Measurements from ENCODE around the gene TBL3. TPM values are rescaled to one million over a fixed set of nuclear protein-coding genes. Genes with fewer than 3 reads are reported as not detected.

Gene TBL3
- total RNA-seq, 3 donors from 2014 or later: 146 to 159 (median 156) TPM

DNA sequence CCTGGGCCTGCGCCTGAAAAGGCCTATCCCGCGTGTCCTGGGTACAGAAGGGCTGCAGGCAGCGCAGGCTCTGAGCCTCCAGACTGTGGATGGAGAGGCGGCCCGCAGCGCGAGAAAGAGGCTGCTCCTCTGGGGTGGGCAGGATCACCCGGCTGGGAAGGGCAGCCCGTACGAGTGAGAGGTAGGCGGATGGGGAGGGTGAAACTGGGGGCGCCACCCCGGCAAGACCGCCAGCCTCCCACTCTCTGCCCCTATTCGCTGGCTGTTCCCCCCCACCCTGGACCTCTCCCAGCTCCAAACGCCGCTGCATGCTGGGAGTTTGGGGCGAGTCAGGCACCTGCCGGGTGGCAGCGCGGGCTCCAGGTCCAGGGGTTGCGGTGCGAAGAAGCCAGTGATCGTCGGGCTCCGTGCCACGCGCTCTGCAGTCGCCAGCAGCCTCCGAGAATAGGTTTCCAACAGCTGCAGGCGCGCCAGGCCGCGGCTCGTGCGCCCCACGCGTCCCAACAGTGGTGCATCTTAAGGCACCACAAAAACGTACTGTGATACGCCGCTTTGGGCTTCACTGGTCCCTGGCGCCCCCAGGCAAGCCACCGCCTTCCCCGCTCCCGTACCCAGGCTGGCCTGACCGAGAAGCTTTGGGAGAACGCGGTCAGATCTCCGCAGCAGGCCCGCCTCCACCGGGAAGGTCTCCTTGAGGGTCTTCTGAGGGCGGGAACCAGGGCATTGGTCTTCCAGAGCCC is 8.3 kb downstream of the TBL3 start:
- Mint-ChIP-seq H3K27me3 (ENCODE audit: low read depth) (peaks cover 16% of the 10 kb centered on the region), H3K4me1 (ENCODE audit: low read depth) (peaks cover 15% of the 10 kb centered on the region), H3K4me3 (no peak overlapping the region), H3K9me3 (no peaks in the 10 kb centered on the region), H3K36me3 (ENCODE audit: insufficient read depth) (peaks cover 16% of the 10 kb centered on the region)
- DNase-seq (no peak), ATAC-seq (no peak)

DNA sequence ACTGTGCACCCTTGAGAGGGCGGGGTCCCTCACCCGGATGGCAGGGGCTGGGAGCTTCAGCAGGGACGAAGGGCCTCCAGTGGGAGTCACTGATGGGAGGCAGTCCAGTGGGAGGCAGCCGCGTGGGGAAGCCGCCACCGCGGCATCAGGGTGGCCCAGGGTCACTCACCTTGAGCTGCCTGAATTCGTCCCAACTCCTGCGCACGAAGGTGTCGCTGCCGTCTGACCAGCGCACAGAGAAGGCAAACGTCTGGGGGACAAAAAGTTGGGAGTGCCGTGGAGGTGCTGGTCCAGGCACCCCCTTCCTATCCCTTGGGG is 8.9 kb downstream of the TBL3 start:
- ATAC-seq (no peak), DNase-seq (no peak)
- H3K4me3 Mint-ChIP-seq: no peak overlapping the region
- peaks cover 13% of the 10 kb centered on the region for H3K36me3 Mint-ChIP-seq (ENCODE audit: insufficient read depth)
- no peaks in the 10 kb centered on the region for H3K9me3 Mint-ChIP-seq
- peaks cover 18% of the 10 kb centered on the region for H3K4me1 Mint-ChIP-seq (ENCODE audit: low read depth)
- H3K27me3 Mint-ChIP-seq (ENCODE audit: low read depth): peaks cover 16% of the 10 kb centered on the region

DNA sequence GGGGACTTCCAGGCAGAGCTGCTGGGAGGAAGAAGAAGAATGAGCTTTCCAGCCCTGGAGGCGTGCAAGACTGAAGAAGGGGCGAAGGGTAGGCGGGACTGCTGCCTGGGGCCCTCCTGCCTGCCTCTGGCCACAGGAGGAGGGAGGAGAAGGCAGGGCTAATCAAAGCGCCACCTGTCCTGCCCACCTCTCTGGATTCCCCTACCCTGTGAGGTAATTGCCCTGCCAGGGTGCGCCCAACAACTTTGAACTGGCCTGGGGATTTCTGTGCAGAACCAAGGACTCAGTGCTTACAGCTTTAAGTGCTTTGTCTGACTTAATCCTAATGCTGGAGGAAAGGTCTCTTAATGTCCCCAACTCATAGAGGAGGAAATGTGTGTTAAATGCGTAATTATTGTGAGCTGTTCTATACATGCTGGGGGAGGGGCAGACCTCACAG is 9.6 kb downstream of the TBL3 start, which contains the start of gene NOXO1:
NOXO1 (minus strand) TSS at position 72 of the 439 bp plus-strand sequence. CDS start 290 bp downstream, outside the sequence.
- Mint-ChIP-seq H3K9me3 (no peaks in the 10 kb centered on the region), H3K36me3 (ENCODE audit: insufficient read depth) (peaks cover 8% of the 10 kb centered on the region), H3K27me3 (ENCODE audit: low read depth) (peaks cover 16% of the 10 kb centered on the region), H3K4me3 (peak within 1 kb of the TSS; percentile 78), H3K4me1 (ENCODE audit: low read depth) (peaks cover 18% of the 10 kb centered on the region)
- no peak for ATAC-seq
- no peak for DNase-seq

DNA sequence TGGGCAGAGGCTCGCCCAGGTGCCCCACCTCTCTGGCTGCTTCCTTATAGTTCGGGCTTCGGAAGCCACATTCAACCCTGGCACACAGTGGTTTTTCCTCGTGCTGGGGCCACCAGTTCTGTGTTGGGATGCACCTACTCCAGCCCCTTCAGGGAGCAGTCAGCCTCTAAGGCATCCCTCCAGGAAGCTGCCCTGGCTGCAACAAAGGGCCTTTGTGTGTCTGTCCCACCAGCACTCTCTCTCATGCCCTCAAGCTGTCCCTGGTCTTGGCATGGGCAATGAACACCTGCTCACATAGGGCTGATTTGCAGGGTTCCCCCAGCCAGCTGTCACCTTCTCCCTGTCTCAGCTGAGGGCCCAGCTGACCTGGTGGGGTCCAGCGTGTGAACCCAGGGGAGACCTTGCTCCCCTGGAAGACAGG is 10.2 kb downstream of the TBL3 start:
- H3K4me1 Mint-ChIP-seq (ENCODE audit: low read depth): peaks cover 18% of the 10 kb centered on the region
- H3K4me3 Mint-ChIP-seq: no peak overlapping the region
- H3K36me3 Mint-ChIP-seq (ENCODE audit: insufficient read depth): peaks cover 8% of the 10 kb centered on the region
- H3K27me3 Mint-ChIP-seq (ENCODE audit: low read depth): peaks cover 16% of the 10 kb centered on the region
- DNase-seq (no peak), ATAC-seq (no peak)
- H3K9me3 Mint-ChIP-seq: no peaks in the 10 kb centered on the region

DNA sequence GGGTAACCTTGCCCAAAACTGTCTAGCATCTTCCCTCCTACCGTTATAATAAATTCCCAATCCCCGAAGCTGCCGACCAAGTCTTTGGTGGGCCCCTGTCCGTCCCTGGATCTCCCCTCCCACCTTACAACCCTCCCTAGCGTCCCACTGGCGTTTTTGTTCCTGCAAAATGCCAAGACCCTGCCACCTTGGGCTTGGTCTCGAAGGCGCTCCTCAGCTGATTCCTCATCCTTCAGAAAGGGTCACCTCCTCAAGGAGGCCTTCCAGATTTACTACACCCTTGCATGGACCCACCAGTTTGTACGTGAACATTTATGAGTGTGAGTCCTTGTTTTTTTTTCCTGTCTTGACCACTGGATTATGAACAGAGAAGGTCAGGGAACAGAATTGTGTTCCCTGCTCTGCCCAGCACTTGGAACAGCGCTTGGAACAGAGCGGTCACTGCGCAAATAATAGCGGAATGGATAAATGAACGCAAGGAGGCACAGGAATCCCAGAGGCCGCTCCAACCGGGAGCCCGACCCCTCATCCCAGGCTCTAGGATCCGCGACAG is 11.2 kb downstream of the TBL3 start:
- H3K4me1 Mint-ChIP-seq (ENCODE audit: low read depth): peaks cover 18% of the 10 kb centered on the region
- no peaks in the 10 kb centered on the region for H3K9me3 Mint-ChIP-seq
- H3K36me3 Mint-ChIP-seq (ENCODE audit: insufficient read depth): peaks cover 5% of the 10 kb centered on the region
- DNase-seq: no peak
- peaks cover 16% of the 10 kb centered on the region for H3K27me3 Mint-ChIP-seq (ENCODE audit: low read depth)
- peak overlapping the region; percentile 78 for H3K4me3 Mint-ChIP-seq
- no peak for ATAC-seq

DNA sequence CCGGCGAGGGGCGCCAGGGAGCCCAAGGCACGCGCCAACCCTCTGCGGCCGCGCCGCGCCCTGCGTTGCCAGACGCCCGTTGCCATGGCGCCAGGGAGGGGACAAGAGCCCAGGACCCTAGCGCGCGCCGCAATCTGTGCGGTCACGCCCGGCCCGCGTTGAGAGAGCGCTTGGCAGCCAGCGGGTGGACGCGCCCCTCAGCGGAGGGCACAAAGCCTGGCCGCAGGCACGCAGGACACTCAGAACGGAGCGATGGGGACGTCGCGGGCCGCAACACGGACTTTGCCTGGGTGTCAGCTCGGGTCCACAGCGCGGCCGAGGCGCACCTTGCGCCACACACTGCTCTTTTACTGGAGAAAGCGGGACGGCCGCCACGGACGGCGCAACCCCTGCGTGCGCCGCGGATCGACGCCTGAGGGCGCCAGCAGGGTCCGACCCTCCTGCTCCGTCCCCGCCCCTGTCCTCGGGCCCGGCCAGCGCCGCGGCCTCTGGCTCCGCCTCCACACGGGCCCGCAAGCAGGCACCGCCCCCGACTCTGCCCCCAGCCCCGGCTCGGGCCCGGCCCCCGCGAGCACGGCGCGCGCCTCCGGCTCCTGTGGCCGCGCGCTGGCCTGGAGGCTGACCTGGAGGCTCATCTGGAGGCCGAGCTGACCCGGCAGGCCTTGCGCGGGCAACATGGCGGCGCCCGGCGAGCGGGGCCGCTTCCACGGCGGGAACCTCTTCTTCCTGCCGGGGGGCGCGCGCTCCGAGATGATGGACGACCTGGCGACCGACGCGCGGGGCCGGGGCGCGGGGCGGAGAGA is 11.9 kb downstream of the TBL3 start, which contains the start of gene GFER:
GFER (plus strand) TSS at position 650 of the 803 bp plus-strand sequence; CDS start at position 676, 26 bp downstream.
- ATAC-seq (peak; percentile 65 to 73), DNase-seq (peak; percentile 42)
- peak within 1 kb of the TSS; percentile 83 for H3K4me3 Mint-ChIP-seq
- peaks cover 18% of the 10 kb centered on the region for H3K4me1 Mint-ChIP-seq (ENCODE audit: low read depth)
- H3K27me3 Mint-ChIP-seq (ENCODE audit: low read depth): peaks cover 19% of the 10 kb centered on the region
- H3K9me3 Mint-ChIP-seq: no peaks in the 10 kb centered on the region
- peaks cover 3% of the 10 kb centered on the region for H3K36me3 Mint-ChIP-seq (ENCODE audit: insufficient read depth)

DNA sequence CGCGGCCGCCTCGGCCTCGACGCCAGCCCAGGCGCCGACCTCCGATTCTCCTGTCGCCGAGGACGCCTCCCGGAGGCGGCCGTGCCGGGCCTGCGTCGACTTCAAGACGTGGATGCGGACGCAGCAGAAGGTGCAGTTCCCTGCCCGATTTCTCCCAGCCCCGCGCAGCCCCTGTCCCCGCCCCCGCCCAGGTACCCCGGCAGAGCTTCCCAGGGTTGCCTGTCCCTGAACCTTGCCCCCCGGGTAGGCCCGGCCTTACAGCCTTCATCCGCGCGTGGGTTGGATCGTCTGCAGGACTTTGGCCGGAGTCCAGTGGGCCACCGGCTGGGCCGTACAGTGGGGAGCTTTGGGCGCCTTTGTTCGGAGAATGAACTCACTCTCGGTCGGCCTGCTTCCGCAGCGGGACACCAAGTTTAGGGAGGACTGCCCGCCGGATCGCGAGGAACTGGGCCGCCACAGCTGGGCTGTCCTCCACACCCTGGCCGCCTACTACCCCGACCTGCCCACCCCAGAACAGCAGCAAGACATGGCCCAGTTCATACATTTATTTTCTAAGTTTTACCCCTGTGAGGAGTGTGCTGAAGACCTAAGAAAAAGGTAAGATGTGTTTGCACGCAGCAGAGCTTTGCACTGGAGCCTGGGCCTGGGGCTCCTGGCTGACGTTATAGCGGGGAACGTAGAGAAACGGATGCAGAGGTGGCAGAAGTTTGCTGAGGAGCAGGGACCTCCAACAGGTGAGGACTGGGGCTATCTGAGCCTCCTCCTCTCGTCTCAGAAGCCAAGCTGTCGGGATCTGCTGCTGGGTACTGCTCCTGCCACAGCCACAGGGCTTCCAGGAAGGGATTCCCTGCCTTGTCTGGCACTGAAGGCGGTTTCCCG is 12.7 kb downstream of the TBL3 start:
- Mint-ChIP-seq H3K4me3 (peak overlapping the region; percentile 83), H3K9me3 (no peaks in the 10 kb centered on the region), H3K4me1 (ENCODE audit: low read depth) (peaks cover 20% of the 10 kb centered on the region), H3K36me3 (ENCODE audit: insufficient read depth) (peaks cover 3% of the 10 kb centered on the region), H3K27me3 (ENCODE audit: low read depth) (peaks cover 27% of the 10 kb centered on the region)
- no peak for DNase-seq
- peak; percentile 37 to 39 for ATAC-seq

DNA sequence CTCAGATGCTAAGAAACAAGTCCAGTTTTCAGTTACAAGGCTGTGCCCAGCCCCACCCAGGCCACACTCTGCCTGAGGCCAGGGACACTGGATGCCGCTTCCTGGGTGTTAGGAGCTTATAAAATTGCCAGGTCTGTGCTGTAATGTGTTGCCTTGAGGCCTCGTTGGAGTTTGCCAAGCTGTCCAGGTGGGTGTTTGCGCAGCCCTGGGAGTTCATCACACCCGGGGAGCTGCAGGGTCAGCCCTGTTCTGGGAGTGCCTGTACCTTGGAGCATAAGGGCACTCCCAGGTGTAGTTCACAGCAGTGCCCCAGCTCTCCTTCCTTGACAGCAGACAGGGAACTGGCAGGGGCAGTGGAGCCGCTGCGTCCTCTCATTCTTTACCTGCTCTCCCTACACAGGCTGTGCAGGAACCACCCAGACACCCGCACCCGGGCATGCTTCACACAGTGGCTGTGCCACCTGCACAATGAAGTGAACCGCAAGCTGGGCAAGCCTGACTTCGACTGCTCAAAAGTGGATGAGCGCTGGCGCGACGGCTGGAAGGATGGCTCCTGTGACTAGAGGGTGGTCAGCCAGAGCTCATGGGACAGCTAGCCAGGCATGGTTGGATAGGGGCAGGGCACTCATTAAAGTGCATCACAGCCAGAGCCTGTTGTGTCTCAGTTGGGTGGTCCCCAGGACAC is 13.8 kb downstream of the TBL3 start:
- ATAC-seq (no peak), DNase-seq (no peak)
- Mint-ChIP-seq H3K36me3 (ENCODE audit: insufficient read depth) (peaks cover 3% of the 10 kb centered on the region), H3K27me3 (ENCODE audit: low read depth) (peaks cover 23% of the 10 kb centered on the region), H3K9me3 (no peaks in the 10 kb centered on the region), H3K4me1 (ENCODE audit: low read depth) (peaks cover 22% of the 10 kb centered on the region), H3K4me3 (peak overlapping the region; percentile 83)

DNA sequence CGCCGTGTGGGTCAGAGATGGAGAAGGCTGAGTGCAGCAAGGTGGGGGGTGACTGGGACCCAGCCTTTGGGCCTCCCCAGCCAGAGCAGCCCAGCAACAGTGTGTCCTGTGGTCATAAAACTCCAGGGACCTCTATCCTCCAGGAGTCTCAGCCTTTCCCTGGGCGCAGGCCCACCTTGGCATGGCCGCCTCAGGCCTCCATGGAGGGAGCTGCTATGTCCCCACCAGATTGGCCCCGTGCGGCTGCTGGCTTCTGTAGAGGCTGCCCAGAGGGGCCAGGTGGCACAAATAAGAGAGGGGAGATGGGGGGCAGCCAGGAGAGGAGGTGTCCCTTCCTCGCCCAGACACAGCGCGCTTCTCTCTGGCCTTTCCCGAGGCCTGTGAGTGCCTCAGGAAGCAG is 15.3 kb downstream of the TBL3 start:
- Mint-ChIP-seq H3K36me3 (ENCODE audit: insufficient read depth) (peaks cover 3% of the 10 kb centered on the region), H3K9me3 (no peaks in the 10 kb centered on the region), H3K4me1 (ENCODE audit: low read depth) (peaks cover 29% of the 10 kb centered on the region), H3K27me3 (ENCODE audit: low read depth) (peaks cover 14% of the 10 kb centered on the region), H3K4me3 (no peak overlapping the region)
- ATAC-seq (no peak), DNase-seq (no peak)

DNA sequence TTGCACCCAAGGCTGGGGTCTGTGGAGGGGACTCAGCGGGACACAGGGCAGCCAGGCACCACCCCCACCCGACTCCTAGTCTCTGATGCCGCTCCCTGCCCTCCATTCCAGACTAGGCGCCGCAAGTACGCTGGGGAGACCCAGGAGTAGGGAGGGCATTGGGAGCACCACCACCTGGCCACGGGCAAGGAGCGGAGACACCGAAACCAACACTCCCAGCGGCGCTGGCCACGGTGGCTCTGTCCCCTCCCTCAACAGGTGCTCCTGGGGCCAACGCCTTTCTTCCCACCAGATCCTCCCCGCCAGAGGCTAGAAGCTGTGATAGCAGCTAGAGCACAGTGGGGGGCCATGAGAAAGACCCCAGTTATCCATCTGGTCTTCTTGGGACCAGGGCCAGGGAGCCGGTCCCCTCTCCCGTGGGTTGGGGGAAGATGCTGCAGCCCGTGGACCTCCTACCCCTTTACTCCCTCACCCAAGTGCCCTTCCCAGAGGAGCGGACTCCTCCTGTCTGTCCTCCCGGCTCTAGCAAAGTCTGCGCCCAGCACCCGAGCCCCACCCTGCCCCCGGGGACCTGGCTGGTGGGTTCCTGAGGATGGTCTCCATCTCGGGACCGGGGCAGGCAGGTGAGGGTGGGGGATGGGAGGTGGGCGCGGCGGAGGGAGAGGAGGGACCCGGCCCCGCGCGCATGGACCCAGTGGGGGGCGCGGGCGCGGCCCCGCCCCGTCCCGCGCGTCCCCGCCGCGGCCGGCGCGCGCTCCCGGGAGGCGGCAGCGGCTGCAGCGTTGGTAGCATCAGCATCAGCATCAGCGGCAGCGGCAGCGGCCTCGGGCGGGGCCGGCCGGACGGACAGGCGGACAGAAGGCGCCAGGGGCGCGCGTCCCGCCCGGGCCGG is 17.6 kb downstream of the TBL3 start, which contains the start of gene SYNGR3:
SYNGR3 (plus strand) TSS at position 762 of the 892 bp plus-strand sequence. CDS start 133 bp downstream, outside the sequence.
- Mint-ChIP-seq H3K4me1 (ENCODE audit: low read depth) (peaks cover 31% of the 10 kb centered on the region), H3K27me3 (ENCODE audit: low read depth) (peaks cover 11% of the 10 kb centered on the region), H3K9me3 (no peaks in the 10 kb centered on the region), H3K36me3 (ENCODE audit: insufficient read depth) (peaks cover 3% of the 10 kb centered on the region), H3K4me3 (peak within 1 kb of the TSS; percentile 70)
- DNase-seq (no peak), ATAC-seq (no peak)

DNA sequence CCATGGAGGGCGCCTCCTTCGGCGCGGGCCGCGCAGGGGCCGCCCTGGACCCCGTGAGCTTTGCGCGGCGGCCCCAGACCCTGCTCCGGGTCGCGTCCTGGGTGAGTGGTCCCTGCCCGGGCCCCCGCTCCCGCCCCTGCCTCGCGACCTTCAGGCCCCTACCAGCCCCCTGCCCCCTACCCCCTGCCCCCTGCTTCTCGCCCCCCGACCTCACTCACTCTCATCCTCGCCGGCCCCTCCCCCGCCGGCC is 18.2 kb downstream of the TBL3 start:
- no peak for DNase-seq
- Mint-ChIP-seq H3K4me1 (ENCODE audit: low read depth) (peaks cover 26% of the 10 kb centered on the region), H3K4me3 (no peak overlapping the region), H3K36me3 (ENCODE audit: insufficient read depth) (peaks cover 3% of the 10 kb centered on the region), H3K9me3 (no peaks in the 10 kb centered on the region), H3K27me3 (ENCODE audit: low read depth) (peaks cover 11% of the 10 kb centered on the region)
- no peak for ATAC-seq

DNA sequence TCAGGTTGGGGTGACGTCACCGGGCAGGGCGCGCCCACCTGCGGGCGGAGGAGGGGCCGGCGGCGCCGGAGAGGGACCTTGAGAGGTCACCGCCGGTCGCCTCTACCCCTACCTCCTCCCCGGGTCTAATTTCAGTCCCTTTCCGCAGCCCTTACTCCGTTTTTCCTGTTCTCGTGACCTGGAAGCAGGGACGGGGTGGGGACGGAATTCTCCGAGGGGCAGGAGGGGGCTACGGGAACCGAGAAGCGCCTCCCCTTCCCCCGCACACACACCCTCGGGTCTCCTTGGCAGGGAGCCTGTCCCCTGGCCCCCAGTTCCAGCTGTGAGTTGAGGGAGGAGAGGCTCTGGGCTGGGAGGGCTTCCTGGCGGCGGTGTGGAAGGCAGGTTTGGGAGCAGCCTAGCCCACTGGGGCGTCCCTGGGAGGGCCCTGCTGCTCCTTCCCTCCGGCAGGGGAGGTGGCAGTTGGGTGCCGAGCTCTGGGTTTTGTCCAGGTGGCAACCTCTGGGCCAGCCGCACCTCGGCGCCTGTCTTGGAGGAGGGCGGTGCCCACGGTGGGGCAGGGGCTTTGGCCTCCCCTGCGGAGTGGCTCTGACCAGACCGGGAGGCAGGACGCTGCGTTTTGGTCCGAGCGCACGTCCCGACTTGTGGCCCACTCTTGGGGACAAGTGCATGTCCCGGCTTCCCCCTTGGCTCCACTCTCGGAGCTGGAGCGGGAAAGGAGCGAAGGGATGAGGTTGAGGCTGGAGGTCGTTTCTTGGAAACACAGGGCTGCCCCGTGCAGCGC is 18.7 kb downstream of the TBL3 start:
- Mint-ChIP-seq H3K4me3 (peak overlapping the region; percentile 70), H3K27me3 (ENCODE audit: low read depth) (peaks cover 11% of the 10 kb centered on the region), H3K4me1 (ENCODE audit: low read depth) (peaks cover 21% of the 10 kb centered on the region), H3K9me3 (no peaks in the 10 kb centered on the region), H3K36me3 (ENCODE audit: insufficient read depth) (peaks cover 3% of the 10 kb centered on the region)
- no peak for DNase-seq
- no peak for ATAC-seq

All from activated T-cell treated with anti-CD3 and anti-CD28 coated beads, Interleukin-2, amount 50 U/mL, for 4 hours (primary cell).